SU-DHL-6 (cell line): Measurements from ENCODE around the gene ZFHX3.

Experiments
- H2AFZ ChIP-seq: fragments of 200-600 bp; sonication (generic); 2 replicates; pipeline ENCODE4 v1.6.1; 2014; ENCODE audit warnings: low read depth, mild to moderate bottlenecking, moderate library complexity, mixed read lengths, antibody characterized with exemption, low read length; ENCODE audit not compliant: severe bottlenecking
- H3F3A ChIP-seq: fragments of 200-600 bp; shearing (Covaris generic); 2 replicates; pipeline ENCODE4 v1.6.0; 2016; ENCODE audit warnings: antibody characterized with exemption, mild to moderate bottlenecking; ENCODE audit not compliant: insufficient read depth
- H3K27ac ChIP-seq: fragments of 200-600 bp; sonication (generic); 2 replicates; pipeline ENCODE4 v1.5.1; 2016; ENCODE audit warnings: low read depth, mild to moderate bottlenecking, low read length, moderate library complexity, mixed read lengths
- H3K27me3 ChIP-seq: fragments of 200-600 bp; sonication (generic), shearing (Covaris generic); 2 replicates; pipeline ENCODE4 v1.6.0; 2014; ENCODE audit warnings: mild to moderate bottlenecking, low read length
- H3K36me3 ChIP-seq: fragments of 200-600 bp; sonication (generic); 2 replicates; pipeline ENCODE4 v1.6.1; 2014; ENCODE audit warnings: mild to moderate bottlenecking, low read length, mixed read lengths
- H3K4me2 ChIP-seq: fragments of 300-600, 200-600 bp; shearing (Covaris generic), sonication (generic); 2 replicates; pipeline ENCODE4 v1.6.0; 2014; ENCODE audit warnings: low read length, low read depth, mild to moderate bottlenecking; ENCODE audit not compliant: poor library complexity, severe bottlenecking
- H3K4me3 ChIP-seq: fragments of 200-600 bp; sonication (generic); 2 replicates; pipeline ENCODE4 v1.5.1; 2014; ENCODE audit warnings: antibody characterized with exemption, low read length, mild to moderate bottlenecking, mixed read lengths; ENCODE audit not compliant: insufficient read depth, poor library complexity, severe bottlenecking
- H3K79me2 ChIP-seq: fragments of 200-600 bp; sonication (generic); 2 replicates; pipeline ENCODE4 v1.6.1; 2014; ENCODE audit warnings: mild to moderate bottlenecking, low read length, moderate library complexity; ENCODE audit not compliant: insufficient read depth
- H3K9ac ChIP-seq: fragments of 200-600 bp; sonication (generic); 2 replicates; pipeline ENCODE4 v1.7.0; 2014; ENCODE audit warnings: mild to moderate bottlenecking, low read length
- H3K9me2 ChIP-seq: fragments of 200-600 bp; sonication (generic); replicated peaks from 2 replicates; pipeline ENCODE4 v1.6.1; 2014; ENCODE audit warnings: low read length; ENCODE audit not compliant: insufficient read depth
- H3K9me3 ChIP-seq: fragments of 200-600 bp; sonication (generic); 2 replicates; pipeline ENCODE4 v1.6.1; 2014; ENCODE audit warnings: low read length, mixed read lengths; ENCODE audit not compliant: insufficient read depth
- H4K20me1 ChIP-seq: fragments of 200-600 bp; sonication (generic); 2 replicates; pipeline ENCODE4 v1.6.1; 2014; ENCODE audit warnings: low read depth, mild to moderate bottlenecking, antibody characterized with exemption, low read length, moderate library complexity, mixed read lengths
- EZH2phosphoT487 ChIP-seq: fragments of 200-600 bp; sonication (generic), shearing (Covaris generic); conservative IDR thresholded peaks from 2 replicates; pipeline ENCODE4 v1.6.1; 2018; ENCODE audit warnings: mild to moderate bottlenecking, antibody characterized with exemption, low read length, moderate library complexity, mixed read lengths
- TF ChIP-seq, protein P1 (sequence below): fragments of 200-600 bp; sonication (generic); IDR thresholded peaks from one replicate; pipeline ENCODE4 v1.5.1; 2017; ENCODE audit warnings: antibody characterized with exemption, mild to moderate bottlenecking, low read length, moderate library complexity; ENCODE audit not compliant: insufficient read depth, poor library complexity, severe bottlenecking

ZFHX3 gene

DNA sequence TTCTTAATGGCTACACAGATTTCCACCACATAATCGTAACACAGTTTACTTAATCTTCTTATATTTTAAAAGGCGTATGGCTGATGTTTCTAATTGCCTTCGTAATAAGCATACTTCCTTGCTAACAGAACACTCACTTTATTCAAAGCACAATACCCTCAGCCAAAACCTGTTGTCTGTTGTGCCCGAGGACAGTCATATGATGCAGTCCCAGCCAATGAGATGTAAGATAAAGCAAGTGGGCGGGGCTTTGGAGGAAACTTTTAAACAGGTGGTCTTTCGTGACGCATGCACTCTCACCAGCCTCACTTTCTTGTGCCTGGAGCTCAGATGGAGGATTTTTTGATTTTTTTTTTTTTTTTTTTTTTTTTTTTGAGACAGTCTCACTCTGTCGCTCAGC lies 174.1 kb downstream of the ZFHX3 start:
- Histone ChIP-seq H3K9me3 (no peaks in the 10 kb centered on the region), H3K36me3 (no peaks in the 10 kb centered on the region), H3K4me3 (no peak overlapping the region), H3K27me3 (no peaks in the 10 kb centered on the region), H3K9ac (no peak overlapping the region), H3K79me2 (no peaks in the 10 kb centered on the region), H3K27ac (no peak overlapping the region), H2AFZ (no peak overlapping the region), H3K9me2 (no peaks in the 10 kb centered on the region), H4K20me1 (no peaks in the 10 kb centered on the region), H3K4me2 (no peak overlapping the region), H3F3A (no peaks in the 10 kb centered on the region)
- TF ChIP-seq, protein P1, sequence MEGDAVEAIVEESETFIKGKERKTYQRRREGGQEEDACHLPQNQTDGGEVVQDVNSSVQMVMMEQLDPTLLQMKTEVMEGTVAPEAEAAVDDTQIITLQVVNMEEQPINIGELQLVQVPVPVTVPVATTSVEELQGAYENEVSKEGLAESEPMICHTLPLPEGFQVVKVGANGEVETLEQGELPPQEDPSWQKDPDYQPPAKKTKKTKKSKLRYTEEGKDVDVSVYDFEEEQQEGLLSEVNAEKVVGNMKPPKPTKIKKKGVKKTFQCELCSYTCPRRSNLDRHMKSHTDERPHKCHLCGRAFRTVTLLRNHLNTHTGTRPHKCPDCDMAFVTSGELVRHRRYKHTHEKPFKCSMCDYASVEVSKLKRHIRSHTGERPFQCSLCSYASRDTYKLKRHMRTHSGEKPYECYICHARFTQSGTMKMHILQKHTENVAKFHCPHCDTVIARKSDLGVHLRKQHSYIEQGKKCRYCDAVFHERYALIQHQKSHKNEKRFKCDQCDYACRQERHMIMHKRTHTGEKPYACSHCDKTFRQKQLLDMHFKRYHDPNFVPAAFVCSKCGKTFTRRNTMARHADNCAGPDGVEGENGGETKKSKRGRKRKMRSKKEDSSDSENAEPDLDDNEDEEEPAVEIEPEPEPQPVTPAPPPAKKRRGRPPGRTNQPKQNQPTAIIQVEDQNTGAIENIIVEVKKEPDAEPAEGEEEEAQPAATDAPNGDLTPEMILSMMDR: no peak
- no peak for TF ChIP-seq EZH2phosphoT487

DNA sequence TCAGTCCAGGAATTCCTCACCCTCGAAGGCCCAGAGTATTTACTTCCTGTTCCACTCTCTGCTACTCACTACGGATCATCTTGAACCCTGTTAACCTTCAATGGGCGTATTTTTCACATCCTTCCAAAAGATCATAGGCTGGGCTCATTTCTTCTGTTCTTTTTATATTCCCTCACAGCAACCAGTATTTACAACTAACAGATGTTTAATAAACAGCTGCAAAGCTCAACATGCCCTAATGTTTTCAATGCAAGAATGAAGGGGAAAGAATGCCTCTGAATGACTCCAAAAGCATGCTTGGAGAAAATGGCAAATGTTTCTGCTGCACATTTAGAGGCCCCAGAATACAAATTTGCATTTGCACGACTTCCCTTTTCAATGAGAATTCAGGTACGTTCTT lies 174.9 kb downstream of the ZFHX3 start:
- H3K79me2 ChIP-seq: no peaks in the 10 kb centered on the region
- H3F3A ChIP-seq: no peaks in the 10 kb centered on the region
- no peaks in the 10 kb centered on the region for H3K9me3 ChIP-seq
- no peak overlapping the region for H2AFZ ChIP-seq
- no peak overlapping the region for H3K4me2 ChIP-seq
- no peak overlapping the region for H3K4me3 ChIP-seq
- H3K9me2 ChIP-seq: no peaks in the 10 kb centered on the region
- H3K27me3 ChIP-seq: no peaks in the 10 kb centered on the region
- H3K9ac ChIP-seq: no peak overlapping the region
- H3K27ac ChIP-seq: no peak overlapping the region
- TF ChIP-seq, protein P1: no peak
- no peak for TF ChIP-seq EZH2phosphoT487
- H4K20me1 ChIP-seq: no peaks in the 10 kb centered on the region
- no peaks in the 10 kb centered on the region for H3K36me3 ChIP-seq

DNA sequence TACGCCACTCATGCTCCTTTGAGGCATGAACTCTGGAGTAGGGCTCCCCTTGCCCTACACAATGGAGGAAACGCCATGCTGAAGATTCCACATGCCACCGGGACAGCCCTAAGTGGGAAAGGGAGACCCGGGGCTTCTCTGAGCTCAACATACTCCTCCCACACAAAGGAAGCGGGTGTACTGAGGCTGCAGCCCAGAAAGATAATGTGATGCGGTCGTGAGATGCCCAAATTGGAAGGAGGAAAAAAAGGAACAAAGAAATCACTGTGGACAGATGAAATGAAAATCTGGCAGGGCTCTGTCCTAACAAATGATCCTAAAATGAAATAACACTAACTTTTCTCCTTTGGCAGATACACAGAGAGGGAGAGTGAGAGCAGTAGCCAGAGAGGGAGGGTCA lies 182.1 kb downstream of the ZFHX3 start:
- Histone ChIP-seq H3K4me3 (no peak overlapping the region), H3K27me3 (no peaks in the 10 kb centered on the region), H3K4me2 (no peak overlapping the region), H3K27ac (no peak overlapping the region), H3K9ac (no peak overlapping the region), H4K20me1 (no peaks in the 10 kb centered on the region), H3F3A (no peaks in the 10 kb centered on the region), H3K9me3 (no peaks in the 10 kb centered on the region), H3K9me2 (no peaks in the 10 kb centered on the region), H3K36me3 (no peaks in the 10 kb centered on the region), H3K79me2 (no peaks in the 10 kb centered on the region), H2AFZ (no peak overlapping the region)
- no peak for TF ChIP-seq EZH2phosphoT487
- TF ChIP-seq, protein P1: no peak

DNA sequence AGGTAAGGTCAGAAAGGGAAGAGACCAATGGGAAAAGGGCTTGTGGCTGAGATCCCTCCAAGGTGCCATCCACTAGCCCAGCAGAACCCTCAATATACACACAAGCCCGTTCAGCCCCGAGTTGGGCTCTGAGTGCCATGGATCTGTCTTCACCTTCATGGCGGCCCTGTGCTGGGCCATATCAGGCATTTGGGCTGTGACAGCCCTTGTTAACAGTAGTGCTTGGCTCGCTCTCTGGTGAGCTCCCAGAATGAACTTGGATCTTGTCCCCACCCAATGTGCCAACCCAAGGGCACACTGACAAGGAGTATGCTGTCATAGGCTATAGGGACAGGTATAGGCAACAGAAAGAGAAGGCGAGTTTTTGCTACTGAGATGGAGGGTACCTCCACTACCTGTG lies 182.7 kb downstream of the ZFHX3 start:
- Histone ChIP-seq H3K27ac (no peak overlapping the region), H3K27me3 (no peaks in the 10 kb centered on the region), H3K4me3 (no peak overlapping the region), H3K9me2 (no peaks in the 10 kb centered on the region), H4K20me1 (no peaks in the 10 kb centered on the region), H3K36me3 (no peaks in the 10 kb centered on the region), H3K4me2 (no peak overlapping the region), H3F3A (no peaks in the 10 kb centered on the region), H3K9me3 (no peaks in the 10 kb centered on the region), H3K79me2 (no peaks in the 10 kb centered on the region), H2AFZ (no peak overlapping the region), H3K9ac (no peak overlapping the region)
- TF ChIP-seq EZH2phosphoT487: no peak
- TF ChIP-seq, protein P1: no peak
